NCI-H2196 (cell line): ENCODE data around the gene CPLX3.

Experiments
- DNase-seq: peaks from one replicate; lab custom pipeline; 2025; ENCODE audit not compliant: unreplicated experiment; lab: John Stamatoyannopoulos, UW

CPLX3 gene

GRCh38 chr15:74827614-74828013 is 1.2 kb downstream of the CPLX3 start:
- DNase-seq, result no peak

DNA sequence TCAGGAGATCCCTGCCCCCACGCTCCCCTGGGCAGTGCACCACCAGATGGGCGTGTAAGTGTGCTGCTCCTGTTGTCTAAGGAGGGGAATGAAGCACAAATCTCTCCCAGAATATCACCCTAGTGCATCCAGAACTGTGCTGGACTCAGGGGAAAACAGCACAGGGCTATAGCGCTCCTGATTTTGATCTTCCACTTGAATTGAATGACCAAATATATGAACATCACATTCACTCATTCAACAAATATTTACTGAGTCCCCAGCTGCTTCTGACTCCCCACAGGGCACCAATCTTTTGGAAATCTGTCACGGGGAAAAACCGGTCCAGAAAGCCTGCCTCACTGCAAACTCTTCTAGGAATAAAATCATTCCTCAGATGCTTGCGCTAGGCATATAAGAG is 2.4 kb downstream of the CPLX3 start:
- DNase-seq, result no peak

GRCh38 chr15:74829486-74829885 is 3.1 kb downstream of the CPLX3 start:
- no peak for DNase-seq

DNA sequence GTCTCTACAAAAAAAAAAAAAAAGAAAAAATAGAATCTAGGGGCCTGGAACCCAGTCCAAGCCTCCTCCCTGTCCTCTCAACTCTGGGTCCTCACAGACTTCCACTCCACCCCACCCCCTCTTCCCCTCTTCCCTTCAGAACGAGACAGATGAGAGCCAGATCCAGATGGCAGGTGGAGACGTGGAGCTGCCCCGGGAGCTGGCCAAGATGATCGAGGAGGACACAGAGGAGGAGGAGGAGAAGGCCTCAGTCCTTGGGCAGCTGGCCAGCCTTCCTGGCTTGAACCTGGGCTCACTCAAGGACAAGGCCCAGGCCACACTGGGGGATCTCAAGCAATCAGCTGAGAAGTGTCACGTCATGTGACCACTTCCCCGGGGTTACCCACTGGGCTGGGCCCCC is 3.6 kb downstream of the CPLX3 start:
- no peak for DNase-seq

DNA sequence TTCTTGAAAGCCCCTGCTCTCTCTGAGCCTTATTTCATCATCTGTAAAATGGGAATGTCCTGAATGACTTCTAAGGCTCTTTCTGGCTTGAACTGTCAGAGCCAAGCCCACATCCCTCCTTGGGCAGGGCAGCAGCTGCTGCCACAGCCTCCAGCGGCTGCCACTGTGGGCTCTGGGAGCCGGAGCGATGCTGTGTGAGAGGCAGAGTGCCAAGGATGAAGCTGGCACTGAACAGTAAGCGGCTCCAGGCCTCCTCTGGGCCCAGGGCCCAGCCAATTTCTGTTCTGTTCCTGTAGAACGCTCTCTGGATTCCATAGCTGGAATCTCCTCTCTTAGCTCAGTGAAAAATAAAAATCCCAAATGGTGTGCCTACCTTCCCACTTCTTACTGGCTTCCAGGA is 4.4 kb downstream of the CPLX3 start:
- peak; percentile 14 for DNase-seq

- peak; percentile 46 for DNase-seq
Observed at GRCh38 chr15:74831813-74832495, 5.5 kb downstream of the CPLX3 start.

DNA sequence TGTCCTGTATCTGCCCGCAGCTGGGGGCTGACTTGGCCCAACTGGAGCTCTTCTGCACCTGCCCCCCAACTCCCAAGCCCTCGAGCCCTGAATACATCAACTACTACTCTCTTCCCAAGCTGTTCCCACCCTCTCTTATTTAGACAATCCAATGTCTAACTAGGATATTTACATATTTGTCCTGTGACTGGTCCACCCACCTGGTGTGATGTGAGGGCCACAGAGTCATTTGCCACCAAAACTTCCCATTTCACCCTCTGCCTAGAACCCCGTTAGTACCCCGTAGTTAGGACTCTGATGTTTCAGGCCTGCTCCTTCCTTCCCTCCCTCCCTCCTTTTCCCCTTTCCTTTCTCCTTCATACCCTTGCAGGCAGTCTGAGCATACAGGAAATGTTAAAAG is 6.4 kb downstream of the CPLX3 start:
- no peak for DNase-seq

- DNase-seq, result no peak
Observed at GRCh38 chr15:74833376-74834107, 7.1 kb downstream of the CPLX3 start.

GRCh38 chr15:74835312-74835823 is 8.9 kb downstream of the CPLX3 start:
- peak; percentile 42 for DNase-seq

DNA sequence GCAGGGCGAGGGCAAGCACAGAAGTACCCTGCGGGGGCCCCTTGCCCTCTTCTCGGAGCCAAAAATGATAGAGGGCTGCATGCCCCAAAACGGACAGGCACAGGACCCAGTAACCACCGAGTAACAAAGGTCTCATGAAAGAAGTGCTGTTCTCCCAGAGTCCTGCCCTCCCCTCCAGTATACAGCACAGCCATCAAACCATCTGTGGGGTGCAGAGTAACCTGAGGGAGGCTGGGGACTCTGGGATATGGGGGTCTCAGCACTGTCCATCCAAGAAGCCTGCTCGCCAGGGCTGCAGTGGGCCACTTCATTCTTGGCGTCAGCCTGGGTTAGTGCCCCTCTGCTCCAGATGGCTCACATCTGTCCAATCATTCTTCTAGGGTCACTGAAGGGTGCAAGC is 10.4 kb downstream of the CPLX3 start:
- no peak for DNase-seq

DNA sequence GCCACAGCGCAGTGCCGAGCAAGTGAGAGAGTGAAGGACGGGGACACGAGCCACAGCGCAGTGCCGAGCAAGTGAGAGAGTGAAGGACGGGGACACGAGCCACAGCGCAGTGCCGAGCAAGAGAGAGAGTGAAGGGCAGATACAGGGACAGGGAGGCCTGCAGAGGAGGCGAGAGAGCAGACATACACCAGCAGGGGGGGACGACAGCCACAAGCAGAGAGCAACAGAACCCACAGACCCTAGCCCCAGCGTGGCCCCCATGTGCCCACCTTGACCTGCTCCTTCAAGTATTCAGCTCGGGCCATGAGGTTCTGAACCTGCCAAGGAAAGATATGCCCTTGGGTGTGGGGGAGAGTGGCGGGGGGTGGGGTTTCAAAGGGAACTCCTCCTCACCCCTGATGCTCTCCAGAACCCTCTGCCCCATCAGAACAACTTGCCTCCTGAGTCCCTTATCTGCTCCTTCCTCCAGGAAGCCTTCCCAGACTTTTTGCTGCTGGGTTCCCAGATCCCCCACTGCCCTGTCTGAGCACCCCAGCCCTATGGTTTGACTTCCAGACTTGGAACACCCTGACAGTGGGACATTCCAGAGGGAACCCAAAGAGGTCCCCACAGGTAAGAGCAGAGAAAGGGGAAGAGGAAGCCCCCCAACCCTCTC is 11.2 kb downstream of the CPLX3 start:
- no peak for DNase-seq

- no peak for DNase-seq
Observed at GRCh38 chr15:74838137-74838516, 11.7 kb downstream of the CPLX3 start.

DNA sequence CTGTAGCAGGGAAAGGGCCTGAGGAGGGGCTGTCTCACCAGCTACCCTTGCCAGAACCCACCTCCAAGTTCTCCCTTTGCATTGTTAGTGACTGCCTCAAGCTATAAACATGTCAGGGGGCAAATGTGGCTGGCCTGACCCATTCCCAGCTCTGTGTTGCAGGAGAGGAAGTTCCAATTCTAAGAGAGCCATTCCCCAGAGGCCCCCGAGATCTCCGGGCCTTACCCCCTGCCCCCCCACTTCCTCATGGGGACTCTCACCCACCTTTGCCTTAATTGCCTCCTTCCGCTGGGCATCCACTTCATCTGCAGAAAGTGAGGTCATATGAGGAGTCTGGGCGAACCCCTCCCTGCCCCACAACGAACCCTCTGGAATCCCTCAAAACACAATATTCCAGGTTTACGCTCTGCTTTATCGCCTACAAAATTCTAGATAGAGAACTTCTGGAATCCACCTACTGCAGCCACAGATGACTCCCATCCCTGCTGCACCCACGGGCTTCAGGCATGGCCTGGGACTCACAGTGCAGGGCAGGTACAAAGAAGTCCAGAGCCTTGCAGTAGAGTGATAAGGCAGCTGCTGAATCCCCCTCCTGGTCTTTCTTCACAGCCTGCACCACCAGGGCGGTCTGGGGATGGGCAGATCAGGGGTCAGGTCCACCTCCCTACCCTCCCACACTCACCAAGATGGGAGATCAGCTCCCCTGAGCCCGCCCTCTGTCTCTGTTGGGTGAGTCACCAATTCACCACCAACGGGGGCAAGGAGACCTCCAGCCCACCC is 12.5 kb downstream of the CPLX3 start:
- DNase-seq, result no peak

GRCh38 chr15:74839526-74840395 is 13.3 kb downstream of the CPLX3 start:
- DNase-seq, result no peak

GRCh38 chr15:74840851-74841775 is 14.7 kb downstream of the CPLX3 start:
- DNase-seq, result no peak

DNA sequence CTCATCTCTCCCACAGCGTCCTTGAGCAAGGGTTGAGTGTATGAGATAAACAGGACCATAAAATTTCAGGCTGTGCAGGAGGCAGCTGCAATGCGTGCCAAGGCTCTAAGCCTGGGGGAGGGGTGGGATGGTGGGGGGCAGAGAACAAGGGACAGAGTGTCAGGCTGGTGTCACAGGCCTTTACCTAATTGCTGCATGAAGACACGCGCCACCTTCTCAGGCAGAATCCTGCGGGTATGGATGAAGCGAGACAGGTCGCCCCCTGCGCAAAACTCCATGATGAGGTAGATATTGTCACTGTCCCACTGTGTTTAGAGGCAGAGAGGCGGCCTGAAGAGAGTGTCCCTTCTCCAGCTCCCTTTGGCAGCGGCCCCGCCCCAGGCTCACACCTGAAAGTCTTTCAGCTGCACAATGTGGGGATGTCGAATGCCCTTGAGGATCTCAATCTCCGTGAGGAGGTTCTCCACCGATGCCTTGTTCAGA is 15.5 kb downstream of the CPLX3 start:
- DNase-seq, result no peak

DNA sequence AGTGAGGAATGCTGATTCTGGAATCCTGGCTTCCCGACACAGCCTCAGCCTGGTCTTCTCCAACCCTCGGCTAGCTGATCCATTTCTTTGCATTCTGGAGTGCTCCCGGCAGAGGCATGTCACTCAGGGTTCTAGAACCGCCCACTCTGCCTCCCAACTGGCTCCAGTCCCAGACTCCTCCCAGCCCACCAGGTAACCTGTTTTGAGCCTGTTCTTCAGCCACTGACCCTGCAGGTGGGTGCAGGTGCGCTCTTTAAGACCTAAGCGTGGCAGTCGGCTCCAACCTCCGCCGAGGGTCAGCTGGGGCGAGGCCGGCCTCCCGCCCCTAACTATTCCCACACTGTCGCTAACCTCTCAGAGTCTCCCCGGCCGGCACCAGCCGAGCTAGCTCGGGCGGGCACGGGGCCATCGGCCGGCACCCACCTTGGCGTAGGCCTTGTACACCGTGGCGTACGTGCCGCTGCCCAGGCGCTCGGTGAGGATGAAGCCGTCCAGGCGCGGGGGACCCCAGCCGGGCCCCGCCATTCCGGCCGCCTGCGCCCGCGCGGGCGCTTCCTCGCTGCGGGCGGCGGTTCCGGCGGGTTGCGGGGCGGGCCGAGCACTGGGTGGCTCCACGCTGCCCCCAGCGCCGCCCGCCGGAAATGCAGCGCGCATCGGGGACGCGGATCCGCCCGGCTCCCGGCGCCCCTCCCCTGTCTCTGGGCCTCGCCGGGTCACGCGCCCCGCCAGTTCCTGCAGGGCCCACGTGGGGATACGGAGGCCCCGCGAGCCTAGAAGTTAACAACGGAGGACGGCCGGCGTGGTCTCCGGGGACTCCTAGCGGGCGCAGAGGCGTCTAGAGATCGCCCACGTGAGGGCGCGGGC is 16.4 kb downstream of the CPLX3 start, which contains the start of gene ULK3:
TSS of gene ULK3 (minus strand) at position 576 of the 864 bp plus-strand sequence. CDS start at position 525, 51 bp downstream.
- DNase-seq, result peak; percentile 82

- DNase-seq, result no peak
Observed at GRCh38 chr15:74843445-74843828, 17.0 kb downstream of the CPLX3 start.
